CD4-positive, alpha-beta T cell treated with Interleukin-21 for 1 hour (primary cell): ENCODE results near the gene TTC39A.
"Not testable (repeated sequence)": the region's sequence is repeated elsewhere in the genome, so short reads cannot be mapped to it uniquely, and the experiment has no call there.

Source experiments
- DNase-seq: peaks from one replicate; pipeline ENCODE4 v3.0.0-alpha.2; 2020

Gene TTC39A

DNA sequence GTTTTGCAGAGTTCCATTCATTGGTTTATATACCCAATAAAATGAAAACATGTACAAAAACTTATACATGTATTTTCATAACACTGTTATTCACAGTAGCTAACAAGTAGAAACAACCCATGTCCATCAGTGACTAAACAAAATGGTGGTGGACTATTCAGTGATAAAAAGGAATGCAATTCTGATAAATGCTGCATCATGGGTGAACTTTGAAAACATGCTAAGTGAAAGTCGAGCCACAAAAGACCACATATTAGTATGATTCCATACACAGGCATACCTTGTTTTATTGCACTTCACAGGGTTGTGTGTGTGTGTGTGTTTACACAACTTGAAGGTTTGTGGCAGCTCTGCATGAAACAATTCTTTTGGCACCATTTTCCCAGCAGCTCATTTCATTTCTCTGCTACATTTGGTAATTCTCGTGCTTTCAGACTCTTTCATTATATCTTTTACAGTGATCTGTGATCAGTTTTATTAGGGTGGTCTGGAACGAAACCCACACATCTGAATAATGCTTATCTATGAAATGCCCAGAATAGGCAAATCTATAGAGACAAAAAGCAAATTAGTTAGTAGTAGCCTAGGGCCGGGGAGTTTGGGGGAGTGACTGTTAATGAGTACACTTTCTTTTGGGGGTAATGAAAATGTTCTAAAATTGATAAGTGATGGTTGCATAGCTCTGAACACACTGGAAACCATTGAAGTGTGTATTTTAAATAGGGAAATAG is 67.0 kb downstream of the TTC39A start:
- no peak for DNase-seq

DNA sequence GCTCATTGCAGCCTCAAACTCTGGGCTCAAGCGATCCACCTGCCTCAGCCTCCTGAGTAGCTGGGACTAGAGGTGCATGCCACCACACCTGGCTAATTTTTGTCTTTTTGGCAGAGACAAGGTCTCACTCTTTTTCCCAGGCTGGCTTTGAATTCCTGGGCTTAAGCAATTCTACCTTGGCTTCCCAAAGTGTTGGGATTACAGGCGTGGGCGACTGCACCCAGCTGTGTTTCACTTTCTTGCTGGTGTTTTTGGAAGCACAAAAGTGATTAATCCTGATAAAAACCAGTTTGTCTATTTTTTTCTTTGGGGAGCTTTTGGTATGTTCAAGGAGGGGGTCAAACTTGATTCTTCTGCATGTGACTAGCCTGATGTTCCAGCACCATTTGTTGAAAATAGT is 75.0 kb downstream of the TTC39A start:
- DNase-seq: no peak

DNA sequence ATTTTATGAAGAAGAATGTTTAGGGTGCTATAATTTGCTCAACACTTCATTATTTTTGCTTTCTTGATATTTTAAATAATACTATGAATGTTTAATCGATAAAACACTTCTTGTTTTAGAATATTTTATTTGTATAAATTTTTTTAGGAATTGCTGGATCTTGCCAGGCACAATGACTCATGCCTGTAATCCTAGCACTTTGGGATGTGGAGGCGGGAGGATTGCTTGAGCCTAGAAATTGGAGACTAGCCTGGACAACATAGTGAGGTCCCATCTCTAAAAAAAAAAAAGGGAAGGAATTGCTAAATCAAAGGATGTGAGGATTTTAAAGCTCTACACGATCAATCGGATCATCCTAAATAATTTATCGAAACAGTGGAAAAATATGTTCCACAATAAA is 76.7 kb downstream of the TTC39A start:
- no peak for DNase-seq

GRCh38 chr1:51252366-51252765 is 78.0 kb downstream of the TTC39A start:
- no peak for DNase-seq

- not testable (repeated sequence) for DNase-seq
Measured at GRCh38 chr1:51251165-51251564, 79.2 kb downstream of the TTC39A start.

GRCh38 chr1:51250729-51251128 is 79.6 kb downstream of the TTC39A start:
- not testable (repeated sequence) for DNase-seq

GRCh38 chr1:51249445-51249844 is 80.9 kb downstream of the TTC39A start:
- no peak for DNase-seq

GRCh38 chr1:51247499-51247898 is 82.9 kb downstream of the TTC39A start:
- DNase-seq: no peak

GRCh38 chr1:51247022-51247421 is 83.3 kb downstream of the TTC39A start:
- no peak for DNase-seq

DNA sequence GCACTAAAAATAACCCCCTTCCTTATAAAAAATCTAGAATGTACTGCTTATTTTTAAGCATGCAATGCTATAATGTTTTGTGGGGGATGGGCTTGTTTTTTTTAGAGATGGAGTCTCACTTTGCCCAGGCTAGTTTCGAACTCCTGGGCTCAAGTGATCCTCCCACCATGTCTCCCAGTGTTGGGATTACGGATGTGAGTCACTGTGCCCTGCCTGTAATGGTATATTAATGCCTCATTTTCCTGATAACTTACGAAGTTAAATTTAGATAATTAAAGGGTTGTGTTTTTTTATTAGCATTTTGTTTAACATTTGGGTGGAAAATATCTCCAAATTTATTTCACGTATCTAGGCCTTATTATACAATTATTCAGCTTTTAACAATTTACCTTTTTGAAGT is 87.8 kb downstream of the TTC39A start:
- no peak for DNase-seq

DNA sequence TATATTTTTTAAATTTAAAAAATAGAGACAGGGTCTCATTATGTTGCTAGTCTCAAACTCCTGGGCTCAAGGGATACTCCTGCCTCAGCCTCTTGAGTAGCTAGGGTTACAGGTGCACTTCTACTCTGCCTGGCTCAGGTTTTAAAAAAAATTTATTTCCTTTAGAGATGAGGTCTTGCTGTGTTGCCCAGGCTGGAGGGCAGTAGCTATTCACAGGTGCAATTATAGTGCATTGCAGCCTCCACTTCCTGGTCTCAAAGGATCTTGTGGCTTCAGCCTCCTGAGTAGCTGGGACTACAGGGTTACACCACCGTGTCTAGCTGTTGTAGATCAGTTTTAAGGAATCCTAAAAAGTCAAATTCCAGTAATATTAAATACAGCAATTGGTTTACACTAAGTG is 89.2 kb downstream of the TTC39A start:
- no peak for DNase-seq

DNA sequence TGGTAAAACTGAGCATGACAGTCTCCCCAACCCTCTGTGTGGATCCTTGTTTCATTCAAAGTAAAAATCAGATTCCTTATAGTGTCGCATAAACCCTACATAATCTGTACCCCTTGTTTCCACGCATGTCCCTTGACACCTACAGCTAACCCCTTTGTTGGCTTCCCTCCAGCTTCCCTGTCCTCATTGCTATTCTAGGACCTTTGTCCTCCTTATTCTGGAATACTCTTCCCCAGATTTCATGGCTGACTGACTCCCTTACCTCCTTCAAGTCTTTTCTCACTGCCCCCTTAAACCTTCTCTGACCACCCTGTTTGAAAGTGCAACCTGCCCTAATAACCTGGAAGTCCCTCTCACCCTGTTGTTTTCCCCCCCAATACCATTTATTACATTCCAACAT is 90.3 kb downstream of the TTC39A start:
- DNase-seq: no peak

DNA sequence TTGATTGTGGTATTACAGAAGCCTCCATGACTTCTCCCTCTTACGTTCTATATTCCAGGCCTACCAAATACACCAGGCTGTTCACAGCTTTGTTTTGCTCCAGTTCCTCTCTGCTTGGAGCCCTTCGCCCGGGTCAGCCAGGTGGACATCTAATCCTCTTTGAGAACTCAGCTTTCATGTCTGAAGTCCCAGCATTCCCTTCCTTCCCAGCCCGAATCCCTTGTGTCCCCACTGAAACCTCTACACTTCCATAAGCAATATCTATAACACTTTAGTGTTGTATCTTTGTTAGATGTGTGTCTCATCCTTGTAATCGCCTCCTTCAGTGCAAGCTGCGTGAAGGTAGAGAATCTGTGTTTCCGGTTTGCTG is 92.3 kb downstream of the TTC39A start:
- no peak for DNase-seq

DNA sequence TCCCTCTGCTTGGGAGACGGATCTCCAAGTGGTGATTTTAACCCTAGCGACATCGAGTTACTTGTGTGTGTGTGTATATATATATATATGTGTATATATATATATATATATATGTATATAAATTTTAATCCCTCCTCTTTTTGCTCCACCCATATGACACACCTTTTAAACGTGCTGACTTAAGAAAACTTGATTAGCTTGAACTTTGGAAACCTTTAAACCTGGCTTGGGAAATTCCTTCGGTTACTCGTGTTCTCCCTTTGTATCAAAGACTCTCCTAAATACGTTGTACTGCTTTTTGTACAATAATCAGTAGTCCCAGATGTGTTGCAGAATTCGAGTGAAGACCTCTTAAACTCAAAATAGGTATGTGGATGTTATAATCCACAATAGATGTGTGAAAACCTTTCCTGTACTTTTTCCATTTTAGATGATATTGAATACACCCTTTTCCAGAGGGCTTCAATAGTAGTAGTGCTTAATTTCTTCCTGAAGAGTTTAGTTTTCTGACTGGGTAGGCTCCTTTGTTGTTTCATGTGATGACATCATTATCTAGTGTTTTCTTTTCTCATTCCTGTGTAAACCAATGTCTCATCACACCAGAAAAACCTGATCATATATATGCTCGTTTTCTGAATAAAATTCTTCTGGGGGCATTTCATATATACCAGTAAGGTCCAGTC is 92.9 kb downstream of the TTC39A start:
- no peak for DNase-seq
